ENCODE results near the gene MPDZ.
A peak's percentile ranks its signal among the peaks of the same experiment; 100 is the strongest.
"Not testable (repeated sequence)": the region's sequence is repeated elsewhere in the genome, so short reads cannot be mapped to it uniquely, and the experiment has no call there.

Gene MPDZ

DNA sequence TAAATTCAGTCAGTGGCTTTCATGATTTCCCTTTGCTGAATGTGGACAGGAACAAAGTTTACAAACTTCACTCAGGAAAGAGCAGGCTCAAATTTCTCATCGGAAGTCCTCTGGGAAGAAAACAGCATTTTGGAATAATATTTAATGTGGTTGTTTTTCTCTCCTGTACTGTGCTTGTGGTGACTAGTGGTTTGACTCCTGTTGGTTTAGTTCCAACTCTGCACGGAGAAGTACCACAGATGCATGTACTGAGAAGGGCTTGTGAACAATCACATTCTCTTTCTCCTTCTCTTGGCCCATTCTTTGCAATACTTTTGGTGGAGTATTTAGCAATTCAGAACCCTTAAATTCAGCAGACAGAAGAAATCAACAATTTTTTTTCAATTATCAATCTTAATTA lies 13.3 kb downstream of the MPDZ start:
- no peak for DNase-seq

DNA sequence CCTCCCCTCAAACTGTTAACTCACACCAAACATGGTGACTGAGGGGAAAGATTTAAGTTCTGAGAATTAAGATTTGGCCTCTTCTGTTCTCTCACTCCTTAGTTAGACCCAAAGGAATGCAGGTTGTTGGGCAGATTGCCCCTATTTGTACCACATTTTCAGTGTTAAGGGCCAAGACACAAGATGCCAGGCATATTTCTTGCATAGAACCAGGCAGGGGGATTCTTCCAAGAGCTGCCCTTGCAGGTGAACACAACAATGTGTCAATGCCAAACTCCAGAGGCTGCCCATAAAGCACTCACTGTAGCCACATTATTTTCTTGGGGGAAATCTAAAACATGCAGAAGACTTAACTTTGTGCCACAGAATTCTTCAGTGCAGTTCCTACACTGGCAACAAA lies 14.7 kb downstream of the MPDZ start:
- DNase-seq = no peak

DNA sequence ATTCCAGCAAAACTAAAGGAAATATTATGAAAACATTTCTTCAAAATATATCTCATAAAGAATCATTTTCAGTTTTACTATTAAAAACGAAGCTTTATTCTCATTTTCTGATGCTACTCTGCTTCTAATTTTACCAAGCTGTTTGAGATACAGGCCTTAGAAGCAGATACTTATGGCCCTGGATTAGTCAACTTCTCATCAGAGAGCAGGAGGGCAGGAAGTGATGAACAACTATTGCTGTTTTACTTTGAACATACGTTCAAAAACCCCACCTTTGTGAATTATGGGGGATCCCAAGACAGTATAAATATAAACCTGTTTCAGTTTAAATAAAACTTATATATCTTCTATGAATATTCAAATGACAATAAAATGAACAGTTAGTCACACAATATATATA lies 16.0 kb downstream of the MPDZ start:
- no peak for DNase-seq

GRCh38 chr9:13252852-13253251 lies 26.6 kb downstream of the MPDZ start:
- DNase-seq = no peak

DNA sequence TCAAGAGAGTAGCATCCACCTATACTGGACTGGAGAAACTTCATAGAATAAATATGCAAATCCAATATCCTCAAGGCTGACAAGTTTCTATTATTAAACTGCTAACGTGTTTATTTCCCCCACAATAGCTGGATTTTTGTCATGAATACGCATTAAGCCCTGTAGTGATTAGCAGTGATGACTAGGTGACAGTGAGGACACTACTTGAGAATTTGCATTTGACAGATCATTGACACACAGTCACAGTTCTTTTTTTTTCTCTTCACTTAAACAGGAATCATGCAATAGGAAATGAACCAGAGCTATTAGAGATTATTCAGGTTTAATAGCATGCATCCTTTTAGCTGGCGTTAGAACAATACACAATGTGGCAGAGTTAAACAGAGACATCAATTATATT lies 35.3 kb downstream of the MPDZ start:
- no peak for DNase-seq

- no peak for DNase-seq
Observed at GRCh38 chr9:13241283-13241682, 38.2 kb downstream of the MPDZ start.

DNA sequence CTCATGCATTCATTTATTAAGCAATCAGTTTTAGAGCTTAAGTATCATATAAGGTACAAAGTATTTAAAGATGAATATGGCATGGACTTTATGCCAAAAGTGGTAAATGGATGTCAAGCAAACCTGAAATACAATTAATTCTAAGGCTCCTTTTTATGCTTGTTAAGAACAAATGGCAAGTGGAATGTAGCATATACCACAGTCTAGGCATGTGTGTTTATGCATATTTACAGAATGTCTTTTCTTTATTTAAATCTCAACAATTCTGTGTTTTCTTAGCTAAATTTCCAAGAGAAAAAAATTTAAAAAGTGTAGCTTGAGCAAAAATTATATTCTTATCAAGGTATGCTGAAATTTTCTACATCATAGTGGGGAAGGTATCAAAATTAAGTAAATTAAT lies 39.8 kb downstream of the MPDZ start:
- no peak for DNase-seq

DNA sequence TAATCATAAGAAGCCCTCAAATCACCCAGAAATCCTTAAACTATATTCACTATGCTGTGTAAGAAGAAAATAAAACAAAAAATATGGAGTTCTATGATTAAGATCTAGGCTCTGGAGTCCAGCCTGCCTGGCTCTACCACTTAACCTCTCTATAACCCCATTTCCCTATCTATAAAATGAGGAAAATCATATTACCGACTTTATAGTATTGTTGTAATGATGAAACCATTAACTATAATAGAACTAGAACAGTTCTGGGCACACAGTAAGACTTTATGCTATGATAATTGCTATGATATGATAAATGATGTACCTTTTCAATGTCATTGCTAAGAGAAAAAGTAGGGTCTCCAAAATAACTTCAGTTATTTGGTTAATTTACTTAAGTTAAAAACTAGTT lies 40.3 kb downstream of the MPDZ start:
- no peak for DNase-seq

- no peak for DNase-seq
Observed at GRCh38 chr9:13234932-13235331, 44.6 kb downstream of the MPDZ start.

GRCh38 chr9:13228431-13228830 lies 51.1 kb downstream of the MPDZ start:
- no peak for DNase-seq

DNA sequence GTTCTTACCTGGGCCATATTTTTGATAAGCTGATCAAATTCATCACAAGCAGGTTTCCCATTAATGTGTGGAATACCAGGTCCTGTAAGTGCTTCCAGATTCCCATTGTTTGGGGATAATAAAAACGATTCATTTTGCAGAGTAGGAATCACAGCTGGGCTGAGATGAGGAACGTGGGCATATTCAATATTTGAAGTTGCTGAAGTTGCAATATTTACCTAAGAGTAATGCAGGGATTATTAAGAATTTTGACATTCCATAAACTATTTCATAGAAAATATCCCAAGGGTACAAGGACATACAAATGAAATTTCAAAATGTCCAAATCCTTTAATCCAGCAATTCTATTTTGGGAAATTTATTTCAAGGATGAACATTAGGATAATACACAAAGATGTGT lies 55.1 kb downstream of the MPDZ start:
- no peak for DNase-seq

DNA sequence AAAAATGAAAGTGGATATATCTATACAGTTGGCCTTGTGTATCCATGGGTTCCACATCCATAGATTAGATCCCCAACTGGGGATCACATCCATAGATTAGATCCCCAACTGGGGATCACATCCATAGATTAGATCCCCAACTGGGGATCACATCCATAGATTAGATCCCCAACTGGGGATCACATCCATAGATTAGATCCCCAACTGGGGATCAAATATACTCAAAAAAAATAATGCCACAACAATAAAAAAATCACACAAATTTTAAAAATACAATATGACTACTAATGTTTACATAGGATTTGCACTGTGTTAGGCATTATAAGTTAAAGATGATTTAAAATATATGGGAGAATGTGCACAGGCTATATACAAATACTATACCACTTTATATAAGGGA lies 56.8 kb downstream of the MPDZ start:
- DNase-seq = not testable (repeated sequence)

GRCh38 chr9:13221741-13222140 lies 57.8 kb downstream of the MPDZ start:
- no peak for DNase-seq

DNA sequence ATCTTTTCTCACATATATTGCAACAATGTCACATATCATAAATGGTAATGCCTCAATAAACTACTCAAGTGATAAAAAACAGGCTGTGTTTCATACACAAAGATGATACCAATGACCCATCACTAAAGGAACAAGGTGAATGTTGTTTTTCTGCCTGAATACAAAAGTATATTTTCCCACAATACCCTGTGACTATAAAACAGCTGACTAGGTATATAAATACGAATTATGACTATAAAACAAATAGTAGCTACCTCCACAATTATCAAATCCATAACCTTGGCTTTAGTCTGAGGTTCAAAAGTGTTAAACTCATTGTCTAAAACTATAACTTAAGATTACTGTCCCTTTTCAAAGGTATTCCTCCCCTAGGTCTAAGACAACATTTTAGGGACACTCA lies 58.7 kb downstream of the MPDZ start:
- no peak for DNase-seq

DNA sequence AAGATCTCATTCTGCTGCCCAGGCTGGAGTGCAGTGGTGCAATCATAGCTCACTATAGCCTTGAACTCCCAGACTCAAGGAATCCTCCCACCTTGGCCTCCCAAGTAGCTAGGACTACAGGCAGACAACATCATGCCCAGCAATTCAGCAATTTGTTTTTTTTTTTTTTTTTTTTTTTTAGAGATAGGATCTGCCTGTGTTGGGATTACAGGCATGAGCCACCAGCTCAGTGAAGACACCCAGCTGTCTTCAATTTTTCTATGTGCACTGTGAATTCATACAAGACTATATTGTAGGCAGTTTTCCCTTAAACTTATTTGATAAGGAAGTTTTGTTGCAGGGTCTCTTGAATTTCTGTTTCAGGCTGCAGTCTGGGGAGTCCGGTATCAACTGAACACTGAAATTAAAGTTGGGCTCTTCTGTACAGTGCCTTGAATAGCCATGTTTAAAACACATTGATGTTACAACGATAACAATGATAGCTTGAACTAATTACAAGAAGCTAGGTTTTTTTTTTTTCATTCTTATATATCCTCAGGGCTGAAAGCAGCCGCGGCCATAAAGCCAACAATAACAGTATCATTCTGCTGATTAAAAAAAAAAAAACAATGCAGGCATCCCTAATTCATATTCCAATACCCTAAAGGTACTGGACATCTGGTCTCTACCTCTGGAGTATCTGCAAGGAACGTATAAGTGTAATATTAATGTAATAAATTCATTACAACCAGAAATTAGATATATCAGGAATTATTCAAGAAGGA lies 63.5 kb downstream of the MPDZ start:
- DNase-seq = no peak

- DNase-seq = no peak
Observed at GRCh38 chr9:13213998-13214397, 65.5 kb downstream of the MPDZ start.

GRCh38 chr9:13213337-13213736 lies 66.2 kb downstream of the MPDZ start:
- no peak for DNase-seq

- DNase-seq = no peak
Observed at GRCh38 chr9:13210306-13210705, 69.2 kb downstream of the MPDZ start.

- DNase-seq = no peak
Observed at GRCh38 chr9:13209498-13209897, 70.0 kb downstream of the MPDZ start.

- no peak for DNase-seq
Observed at GRCh38 chr9:13205824-13206223, 73.7 kb downstream of the MPDZ start.

GRCh38 chr9:13190040-13190439 lies 89.5 kb downstream of the MPDZ start:
- DNase-seq = no peak

- no peak for DNase-seq
Observed at GRCh38 chr9:13189362-13189761, 90.1 kb downstream of the MPDZ start.

DNA sequence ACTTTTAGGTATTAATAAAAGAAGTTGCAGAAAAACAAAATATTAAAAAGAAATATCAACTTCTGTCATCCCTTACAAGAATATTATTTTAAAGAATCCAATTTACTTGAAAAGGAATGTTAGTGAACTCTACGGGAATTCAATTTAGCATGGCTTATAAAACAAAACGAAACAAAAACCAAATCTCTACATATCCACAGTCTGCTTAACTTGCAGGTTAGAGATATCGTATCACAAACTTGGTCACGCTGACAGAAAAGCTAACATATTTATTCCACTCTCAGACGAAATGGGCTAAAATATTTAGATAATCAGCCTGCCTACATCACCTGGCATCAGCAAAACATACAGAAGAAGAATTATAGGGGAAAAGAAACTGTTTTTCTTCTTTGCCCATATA lies 92.7 kb downstream of the MPDZ start:
- DNase-seq = no peak

DNA sequence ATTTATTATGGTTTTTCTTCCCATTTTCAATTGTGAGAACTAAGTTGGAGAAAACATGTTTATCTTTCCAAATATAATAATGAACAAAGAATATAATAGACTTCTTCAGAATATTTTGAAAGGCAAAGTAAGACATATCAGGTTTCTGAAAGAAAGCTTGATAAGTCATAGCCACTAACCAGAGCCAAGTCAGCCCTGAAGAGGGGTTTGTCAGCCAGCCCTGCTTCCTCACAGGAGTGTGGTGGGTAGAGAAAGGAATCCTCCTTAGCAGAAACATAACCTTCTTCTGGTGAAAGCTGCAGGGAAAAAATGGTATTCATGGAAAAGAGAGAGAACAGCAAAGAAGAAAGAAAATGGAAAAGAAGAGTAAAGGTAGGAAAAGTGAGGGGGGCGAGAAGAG lies 93.4 kb downstream of the MPDZ start:
- no peak for DNase-seq

- DNase-seq = peak; percentile 45
Observed at GRCh38 chr9:13181652-13182051, 97.8 kb downstream of the MPDZ start.

GRCh38 chr9:13179257-13179656 lies 100.2 kb downstream of the MPDZ start:
- DNase-seq = no peak

Measured in NCI-H524 treated with DMSO at 0.1 percent for 48 hours (cell line).